ENCODE measurements around the gene BCL3.

Gene BCL3

DNA sequence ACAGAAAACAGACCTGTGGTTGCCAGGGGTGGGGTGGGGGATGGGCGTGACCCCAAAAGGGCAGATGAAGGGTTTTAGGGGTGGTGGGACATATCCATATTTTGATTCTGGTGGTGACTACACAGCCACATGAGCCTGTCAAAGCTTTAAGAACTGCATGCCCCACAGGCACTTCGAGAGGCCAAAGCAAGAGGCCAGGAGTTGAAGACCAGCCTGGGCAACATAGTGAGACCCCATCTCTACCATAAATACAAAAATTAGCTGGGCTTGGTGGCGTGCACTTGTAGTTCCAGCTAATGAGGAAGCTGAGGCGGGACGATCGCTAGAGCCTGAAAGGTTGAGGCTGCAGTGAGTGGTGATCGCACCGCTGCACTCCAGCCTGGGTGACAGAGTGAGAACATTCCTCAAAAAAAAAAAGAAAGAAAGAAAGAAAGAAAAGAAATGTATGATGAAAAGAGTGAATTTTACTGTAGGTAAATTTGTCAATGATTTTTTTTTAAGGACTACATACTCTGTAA, 18.9 kb upstream of the BCL3 start:
- H3K4me3 ChIP-seq (ENCODE audit: low read length) = no peak overlapping the region
- no peak for TF ChIP-seq ZNF274 (IDR thresholded peaks at IDR 0.05; ENCODE audit: low read depth, low read length)

DNA sequence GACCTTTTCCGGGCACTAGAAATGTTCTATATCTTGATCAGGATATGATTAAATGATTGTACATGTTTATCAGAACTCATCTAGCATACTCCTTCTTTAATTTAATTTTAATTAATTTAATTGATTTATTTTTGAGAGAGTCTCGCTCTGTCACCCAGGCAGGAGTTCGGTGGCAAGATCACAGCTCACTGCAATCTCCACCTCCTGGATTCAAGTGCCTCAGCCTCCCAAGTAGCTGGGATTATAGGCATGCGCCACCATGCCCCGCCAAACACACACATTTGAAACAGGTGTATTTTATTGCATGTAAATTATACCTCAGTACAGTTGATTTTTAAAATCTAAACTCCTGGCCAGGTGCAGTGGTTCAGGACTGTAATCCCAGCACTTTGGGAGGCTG, 17.4 kb upstream of the BCL3 start:
- no peak overlapping the region for H3K4me3 ChIP-seq (ENCODE audit: low read length)

DNA sequence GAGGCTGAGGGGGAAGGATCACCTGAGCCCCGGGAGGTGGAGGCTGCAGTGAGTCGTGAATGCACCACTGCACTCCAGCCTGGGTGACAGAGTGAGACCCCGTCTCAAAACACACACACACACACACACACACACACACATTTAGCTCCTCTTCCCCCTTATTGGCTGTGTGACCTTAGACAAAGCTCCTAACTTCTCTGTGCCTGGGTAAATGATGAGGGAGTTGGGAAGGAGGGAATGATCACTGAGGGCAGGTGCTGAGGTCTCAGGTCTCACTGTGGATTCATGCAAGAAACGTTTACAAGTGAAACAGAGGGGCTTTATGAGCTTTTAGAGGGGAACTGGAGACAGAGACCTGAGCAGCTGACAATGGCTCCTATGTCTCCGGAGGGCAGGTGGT, 16.9 kb upstream of the BCL3 start:
- TF ChIP-seq ZNF274 (IDR thresholded peaks at IDR 0.05; ENCODE audit: low read depth, low read length) = no peak

More for the DNA sequence above, 17.4 kb upstream of the BCL3 start:
- TF ChIP-seq ZNF274 (IDR thresholded peaks at IDR 0.05; ENCODE audit: low read depth, low read length) = no peak

DNA sequence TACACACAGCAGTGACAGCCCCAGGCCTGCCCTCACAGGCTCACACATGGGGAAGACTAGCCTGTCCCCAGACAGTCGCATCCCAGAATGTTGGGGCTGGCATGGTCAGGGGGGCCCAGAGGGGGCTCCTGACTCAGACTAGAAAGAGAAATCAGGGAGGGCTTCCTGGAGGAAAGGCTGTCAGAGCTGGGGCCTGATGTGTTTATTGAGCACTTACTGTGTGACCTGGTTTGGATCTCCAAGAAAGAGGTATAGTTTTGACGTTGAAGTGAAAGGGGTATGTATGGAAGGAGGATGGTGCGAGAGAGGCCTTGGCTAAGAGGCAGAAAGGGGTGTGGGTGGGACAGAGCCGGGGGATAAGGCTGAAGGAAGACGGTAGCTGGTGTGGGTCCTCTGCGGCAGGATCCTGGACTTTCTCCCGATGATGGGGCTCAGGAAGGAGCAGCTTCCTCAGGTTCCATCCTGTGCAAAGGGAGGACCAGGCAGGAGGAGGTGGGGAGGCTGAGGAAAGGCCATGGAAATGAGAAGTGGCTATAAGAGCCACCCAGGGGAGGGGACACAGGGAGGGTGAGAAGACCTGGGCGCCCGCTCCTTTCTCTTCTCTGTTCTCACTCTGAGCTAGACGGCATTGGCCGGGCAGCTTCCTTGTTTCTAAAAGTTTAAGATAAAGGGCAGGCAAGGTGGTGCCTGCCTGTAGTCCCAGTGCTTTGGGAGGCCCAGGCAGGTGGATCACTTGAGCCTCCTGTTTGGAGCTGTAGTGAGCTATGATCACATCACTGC, 16.1 kb upstream of the BCL3 start:
- no peak for TF ChIP-seq ZNF274 (IDR thresholded peaks at IDR 0.05; ENCODE audit: low read depth, low read length)

More for the DNA sequence above, 16.9 kb upstream of the BCL3 start:
- no peak overlapping the region for H3K4me3 ChIP-seq (ENCODE audit: low read length)

GRCh38 chr19:44734357-44734756, 14.2 kb upstream of the BCL3 start:
- no peak overlapping the region for H3K4me3 ChIP-seq (ENCODE audit: low read length)
- TF ChIP-seq ZNF274 (IDR thresholded peaks at IDR 0.05; ENCODE audit: low read depth, low read length) = no peak

More for the DNA sequence above, 16.1 kb upstream of the BCL3 start:
- H3K4me3 ChIP-seq (ENCODE audit: low read length) = no peak overlapping the region

DNA sequence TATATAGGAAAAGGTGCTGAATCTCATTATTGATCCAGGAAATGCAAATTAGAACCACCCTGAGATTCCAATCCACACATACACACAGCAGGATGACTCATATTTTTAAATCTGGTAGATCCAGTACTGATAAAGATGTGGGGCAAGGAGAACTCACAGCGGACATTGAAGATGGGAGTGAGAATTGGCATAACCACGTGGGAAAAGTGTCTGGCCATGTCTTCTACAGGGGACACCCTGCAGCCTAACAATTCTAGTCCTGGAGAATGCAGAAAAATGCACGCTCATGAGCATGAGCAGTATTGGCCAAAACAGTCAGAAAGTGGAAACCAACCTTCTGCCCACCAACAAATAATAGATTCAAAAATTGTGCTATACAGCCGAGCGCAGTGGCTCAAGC, 13.5 kb upstream of the BCL3 start:
- H3K4me3 ChIP-seq (ENCODE audit: low read length) = no peak overlapping the region
- no peak for TF ChIP-seq ZNF274 (IDR thresholded peaks at IDR 0.05; ENCODE audit: low read depth, low read length)

DNA sequence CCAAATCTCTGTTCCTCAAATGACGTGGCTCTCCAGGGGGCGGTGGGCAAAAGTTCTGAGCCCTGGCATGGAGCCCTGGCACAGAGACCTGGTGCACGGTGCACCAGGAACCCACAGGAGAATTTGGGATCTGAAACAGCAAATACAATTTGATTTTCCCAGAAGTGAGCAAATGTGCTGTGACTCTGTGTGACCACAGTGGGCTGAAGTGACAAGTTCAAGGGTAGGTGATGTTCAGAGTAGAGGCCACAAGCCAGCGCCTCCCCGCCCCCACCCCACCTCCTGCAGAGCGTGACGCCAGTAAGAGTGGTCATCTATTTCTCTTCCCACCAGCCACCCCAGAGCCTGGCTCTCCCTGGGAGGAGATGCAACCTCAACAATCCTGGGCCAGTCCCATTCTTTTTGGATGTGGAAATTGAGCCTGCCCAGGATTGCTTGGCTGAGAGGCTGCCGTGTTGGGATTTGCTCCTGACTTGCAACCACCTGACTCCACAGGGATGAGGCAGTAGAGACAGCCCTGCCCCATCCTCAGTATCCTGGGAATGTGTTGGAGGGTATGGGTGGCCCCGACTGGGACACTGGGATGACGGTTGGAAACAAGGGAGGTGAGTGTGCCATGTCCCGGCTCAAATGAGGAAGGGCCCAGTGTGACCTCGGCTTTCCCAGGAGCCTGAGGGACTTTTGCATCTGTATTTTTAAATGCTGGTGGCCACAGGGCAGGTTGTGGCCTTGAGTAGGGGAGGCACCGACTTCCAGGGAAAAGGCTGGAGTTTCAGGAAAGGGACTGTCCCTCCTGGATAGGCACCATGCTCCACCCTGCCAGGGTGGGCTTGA, 11.1 kb upstream of the BCL3 start:
- H3K4me3 ChIP-seq (ENCODE audit: low read length) = no peak overlapping the region
- TF ChIP-seq ZNF274 (IDR thresholded peaks at IDR 0.05; ENCODE audit: low read depth, low read length) = no peak

- no peak overlapping the region for H3K4me3 ChIP-seq (ENCODE audit: low read length)
- TF ChIP-seq ZNF274 (IDR thresholded peaks at IDR 0.05; ENCODE audit: low read depth, low read length) = no peak
Measured at GRCh38 chr19:44738136-44738535, 10.4 kb upstream of the BCL3 start.

DNA sequence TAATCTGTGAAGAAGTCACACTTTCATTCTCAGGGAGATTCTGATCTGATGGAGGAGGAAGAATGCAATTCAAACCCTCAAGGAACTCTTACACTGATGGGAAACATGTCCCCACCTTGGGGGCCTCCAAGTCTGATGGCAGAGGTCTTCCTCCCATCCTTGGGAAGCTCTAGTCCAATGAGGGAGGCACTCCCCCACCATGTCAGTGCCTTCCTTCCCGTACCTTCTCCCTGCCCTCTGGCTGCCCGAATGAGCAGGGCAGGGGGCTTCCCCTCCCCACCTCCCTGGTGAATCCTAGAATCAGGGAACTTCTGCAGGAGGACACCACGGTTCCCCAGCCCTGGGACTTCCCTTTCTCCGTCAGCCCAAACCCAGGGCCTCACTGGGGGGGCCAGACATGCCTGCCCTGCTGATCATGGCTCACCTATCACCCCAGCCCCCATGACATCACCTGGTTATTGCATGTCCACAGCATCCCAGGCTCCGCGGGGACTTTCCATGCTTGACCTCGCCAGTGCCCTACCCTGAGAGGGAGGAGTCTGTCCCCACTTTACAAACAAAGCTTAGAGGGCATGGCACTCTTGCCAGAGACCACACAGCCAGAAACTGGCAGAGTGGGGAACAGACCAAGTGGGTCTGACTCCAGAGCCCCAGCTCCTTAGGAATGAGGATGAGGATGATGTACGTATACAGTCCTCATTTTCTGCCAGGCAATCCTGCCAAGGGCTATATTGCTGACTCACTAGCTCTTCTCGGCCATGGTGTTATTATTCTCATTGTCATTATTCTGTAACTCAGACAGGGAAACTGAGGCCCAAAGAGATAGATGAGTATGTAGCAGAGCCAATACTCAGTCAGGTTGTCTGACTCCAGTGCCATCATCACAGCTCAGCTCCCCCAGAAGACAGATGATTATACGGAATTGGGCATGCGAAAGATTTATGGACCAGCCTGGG, 9.6 kb upstream of the BCL3 start:
- no peak for TF ChIP-seq ZNF274 (IDR thresholded peaks at IDR 0.05; ENCODE audit: low read depth, low read length)

DNA sequence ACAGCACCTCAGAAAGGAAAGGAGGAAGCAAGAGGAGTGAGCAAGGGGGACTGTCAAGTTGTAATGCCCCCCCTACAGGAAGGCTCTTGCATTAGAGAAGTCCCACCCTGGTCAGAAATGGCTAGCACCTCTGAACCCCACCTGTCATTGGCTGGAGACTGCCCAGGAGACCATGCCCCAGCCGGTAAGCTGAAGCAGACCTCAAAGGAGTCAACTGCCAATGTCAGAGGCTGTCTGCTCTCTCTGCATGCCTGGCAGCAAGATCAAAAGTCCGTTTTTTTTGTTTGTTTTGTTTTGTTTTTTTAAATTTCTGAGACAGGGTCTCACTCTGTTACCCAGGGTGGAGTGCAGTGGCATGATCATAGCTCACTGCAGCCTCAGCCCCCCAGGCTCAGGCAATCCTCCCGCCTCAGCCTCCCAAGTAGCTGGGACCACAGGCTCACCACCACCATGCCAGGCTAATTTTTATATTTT, 8.1 kb upstream of the BCL3 start:
- no peak overlapping the region for H3K4me3 ChIP-seq (ENCODE audit: low read length)
- TF ChIP-seq ZNF274 (IDR thresholded peaks at IDR 0.05; ENCODE audit: low read depth, low read length) = no peak

More for the DNA sequence above, 9.6 kb upstream of the BCL3 start:
- no peak overlapping the region for H3K4me3 ChIP-seq (ENCODE audit: low read length)

DNA sequence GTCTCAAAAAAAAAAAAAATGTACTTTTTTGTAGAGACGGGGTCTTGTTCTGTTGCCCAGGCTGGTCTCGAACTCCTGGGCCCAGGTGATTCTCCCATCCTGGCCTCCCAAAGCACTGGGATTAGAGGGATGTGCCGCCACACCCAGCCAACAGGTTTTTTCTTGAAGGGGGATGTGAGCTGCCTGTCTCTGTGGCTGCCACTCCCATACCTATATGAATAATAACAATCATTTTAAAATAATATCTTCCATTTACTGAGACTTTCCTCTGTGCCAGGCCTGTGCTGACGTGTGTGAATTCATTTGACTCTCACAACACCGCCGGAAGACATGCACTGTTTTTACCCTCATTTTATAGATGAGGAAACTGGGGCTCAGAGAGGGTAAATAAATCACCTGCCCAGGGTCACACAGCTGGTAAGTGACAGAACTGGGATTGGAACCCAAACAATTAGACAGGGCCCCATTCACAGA, 7.2 kb upstream of the BCL3 start:
- TF ChIP-seq ZNF274 (IDR thresholded peaks at IDR 0.05; ENCODE audit: low read depth, low read length) = no peak
- H3K4me3 ChIP-seq (ENCODE audit: low read length) = no peak overlapping the region

DNA sequence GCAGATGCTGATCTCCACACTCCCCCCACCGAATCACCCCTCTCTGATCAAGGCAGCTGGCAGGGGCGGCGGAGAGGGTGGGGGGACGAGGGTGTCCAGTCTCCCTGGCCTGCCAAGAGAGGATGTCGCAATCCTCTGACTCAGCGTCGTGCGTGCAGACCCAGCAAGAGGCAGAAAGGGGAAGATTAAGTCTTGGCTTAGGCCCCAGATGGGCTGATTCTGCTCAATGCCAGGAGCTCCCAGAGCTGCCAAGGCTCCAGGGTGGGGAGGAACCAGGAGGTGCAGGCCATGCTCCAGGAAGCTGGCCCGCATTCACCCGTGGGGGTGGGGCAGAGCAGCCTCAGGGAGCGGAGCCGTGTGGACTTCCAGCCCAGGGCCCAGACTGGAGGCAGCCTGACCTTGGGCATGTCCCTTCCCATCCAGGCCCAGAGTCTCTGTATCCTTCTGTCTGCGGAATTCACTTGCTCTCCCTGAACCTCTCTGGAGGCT, 6.6 kb upstream of the BCL3 start:
- no peak for TF ChIP-seq ZNF274 (IDR thresholded peaks at IDR 0.05; ENCODE audit: low read depth, low read length)
- no peak overlapping the region for H3K4me3 ChIP-seq (ENCODE audit: low read length)

DNA sequence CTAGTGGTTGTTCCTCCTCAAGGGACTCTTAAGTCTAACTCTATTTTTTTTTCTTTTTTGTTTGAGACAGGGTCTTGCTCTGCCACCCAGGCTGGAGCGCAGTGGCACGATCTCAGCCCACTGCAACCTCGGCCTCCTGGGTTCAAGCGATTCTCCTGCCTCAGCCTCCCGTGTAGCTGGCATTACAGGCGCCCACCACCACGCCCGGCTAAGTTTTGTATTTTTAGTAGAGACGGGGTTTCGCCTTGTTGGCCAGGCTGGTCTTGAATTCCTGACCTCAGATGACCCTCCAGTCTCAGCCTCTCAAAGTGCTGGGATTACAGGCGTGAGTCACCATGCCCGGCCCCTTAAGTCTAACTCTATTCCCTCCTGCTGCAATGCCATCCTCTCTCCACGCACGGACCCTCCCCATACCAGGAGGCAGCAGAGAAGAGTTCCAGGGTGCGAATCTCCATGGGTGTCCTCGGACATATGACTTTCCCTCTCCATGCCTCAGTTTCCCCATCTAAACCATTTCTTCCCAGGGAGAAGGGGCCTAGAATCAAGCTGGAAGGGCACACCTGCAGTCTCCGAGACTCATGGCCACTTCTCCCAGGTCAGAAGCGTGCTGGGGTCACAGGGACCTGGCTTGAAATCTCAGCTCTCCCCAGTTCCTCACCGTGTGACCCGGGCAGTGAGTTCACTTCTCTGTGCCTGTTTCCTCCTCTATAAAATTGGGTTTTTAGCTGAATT, 6.0 kb upstream of the BCL3 start:
- TF ChIP-seq ZNF274 (IDR thresholded peaks at IDR 0.05; ENCODE audit: low read depth, low read length) = no peak
- no peak overlapping the region for H3K4me3 ChIP-seq (ENCODE audit: low read length)

All from GM08714 (cell line).